ENCODE data around the gene METTL14.

DNA sequence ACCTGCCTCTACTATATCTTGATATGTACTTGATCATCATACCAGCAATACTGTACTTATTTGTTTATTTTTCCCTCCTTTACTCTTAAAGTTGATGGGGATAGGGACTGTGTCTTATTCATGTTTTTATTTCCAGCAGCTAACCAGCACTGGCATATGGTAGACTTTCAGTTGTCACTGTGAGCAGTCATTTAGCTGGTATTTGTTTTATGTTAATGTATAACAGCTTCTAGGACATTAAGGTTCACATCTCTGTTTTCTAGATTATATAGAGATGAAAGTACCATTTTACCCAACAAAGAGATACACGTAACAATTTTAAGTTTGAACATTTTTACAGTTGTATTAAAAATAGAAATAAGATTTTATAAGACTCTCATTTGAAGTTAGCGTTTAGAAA is 17.9 kb downstream of the METTL14 start:
- TF ChIP-seq, protein P1, sequence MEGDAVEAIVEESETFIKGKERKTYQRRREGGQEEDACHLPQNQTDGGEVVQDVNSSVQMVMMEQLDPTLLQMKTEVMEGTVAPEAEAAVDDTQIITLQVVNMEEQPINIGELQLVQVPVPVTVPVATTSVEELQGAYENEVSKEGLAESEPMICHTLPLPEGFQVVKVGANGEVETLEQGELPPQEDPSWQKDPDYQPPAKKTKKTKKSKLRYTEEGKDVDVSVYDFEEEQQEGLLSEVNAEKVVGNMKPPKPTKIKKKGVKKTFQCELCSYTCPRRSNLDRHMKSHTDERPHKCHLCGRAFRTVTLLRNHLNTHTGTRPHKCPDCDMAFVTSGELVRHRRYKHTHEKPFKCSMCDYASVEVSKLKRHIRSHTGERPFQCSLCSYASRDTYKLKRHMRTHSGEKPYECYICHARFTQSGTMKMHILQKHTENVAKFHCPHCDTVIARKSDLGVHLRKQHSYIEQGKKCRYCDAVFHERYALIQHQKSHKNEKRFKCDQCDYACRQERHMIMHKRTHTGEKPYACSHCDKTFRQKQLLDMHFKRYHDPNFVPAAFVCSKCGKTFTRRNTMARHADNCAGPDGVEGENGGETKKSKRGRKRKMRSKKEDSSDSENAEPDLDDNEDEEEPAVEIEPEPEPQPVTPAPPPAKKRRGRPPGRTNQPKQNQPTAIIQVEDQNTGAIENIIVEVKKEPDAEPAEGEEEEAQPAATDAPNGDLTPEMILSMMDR (IDR thresholded peaks at IDR 0.05; ENCODE audit: borderline replicate concordance, extremely low read depth, low read length, poor library complexity, severe bottlenecking), result no peak
- no peak for TF ChIP-seq EZH2 (IDR thresholded peaks at IDR 0.05; ENCODE audit: borderline replicate concordance, low read depth, low read length, severe bottlenecking)

Data from DND-41 (cell line).